ENCODE measurements around the gene APOE. TPM values are rescaled to one million over a fixed set of nuclear protein-coding genes. Genes with fewer than 3 reads are reported as not detected.
A peak's percentile ranks its signal among the peaks of the same experiment; 100 is the strongest.

APOE gene
- total and polyA plus RNA-seq, 2 of the 13 experiments (the other 11 are each of a cell fraction or from before 2014, with no cell fraction given): 1,328 to 1,470 TPM

DNA sequence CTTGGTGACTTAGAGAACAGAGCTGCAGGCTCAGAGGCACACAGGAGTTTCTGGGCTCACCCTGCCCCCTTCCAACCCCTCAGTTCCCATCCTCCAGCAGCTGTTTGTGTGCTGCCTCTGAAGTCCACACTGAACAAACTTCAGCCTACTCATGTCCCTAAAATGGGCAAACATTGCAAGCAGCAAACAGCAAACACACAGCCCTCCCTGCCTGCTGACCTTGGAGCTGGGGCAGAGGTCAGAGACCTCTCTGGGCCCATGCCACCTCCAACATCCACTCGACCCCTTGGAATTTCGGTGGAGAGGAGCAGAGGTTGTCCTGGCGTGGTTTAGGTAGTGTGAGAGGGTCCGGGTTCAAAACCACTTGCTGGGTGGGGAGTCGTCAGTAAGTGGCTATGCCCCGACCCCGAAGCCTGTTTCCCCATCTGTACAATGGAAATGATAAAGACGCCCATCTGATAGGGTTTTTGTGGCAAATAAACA, 18.7 kb downstream of the APOE start (continued):
- TF ChIP-seq, protein P1, sequence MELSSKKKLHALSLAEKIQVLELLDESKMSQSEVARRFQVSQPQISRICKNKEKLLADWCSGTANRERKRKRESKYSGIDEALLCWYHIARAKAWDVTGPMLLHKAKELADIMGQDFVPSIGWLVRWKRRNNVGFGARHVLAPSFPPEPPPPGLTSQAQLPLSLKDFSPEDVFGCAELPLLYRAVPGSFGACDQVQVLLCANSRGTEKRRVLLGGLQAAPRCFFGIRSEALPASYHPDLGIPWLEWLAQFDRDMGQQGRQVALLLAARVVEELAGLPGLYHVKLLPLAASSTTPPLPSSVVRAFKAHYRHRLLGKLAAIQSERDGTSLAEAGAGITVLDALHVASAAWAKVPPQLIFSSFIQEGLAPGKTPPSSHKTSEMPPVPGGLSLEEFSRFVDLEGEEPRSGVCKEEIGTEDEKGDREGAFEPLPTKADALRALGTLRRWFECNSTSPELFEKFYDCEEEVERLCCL (CRISPR knock-in tag; IDR thresholded peaks at IDR 0.05; ENCODE audit: borderline replicate concordance): 0 out of 2 replicates have a peak, but pooled peaks have one; percentile 32
- TF ChIP-seq NBN (conservative IDR thresholded peaks at IDR 0.05) (no peak), RORA (CRISPR knock-in tag; IDR thresholded peaks at IDR 0.05) (no peak), CBFB (CRISPR knock-in tag; IDR thresholded peaks at IDR 0.05) (peak; percentile 85), SKI (IDR thresholded peaks at IDR 0.05; ENCODE audit: partially characterized antibody) (peak; percentile 95), TAF15 (IDR thresholded peaks at IDR 0.05; ENCODE audit: low read depth, low read length, poor library complexity, severe bottlenecking) (no peak), SRSF9 (IDR thresholded peaks at IDR 0.05; ENCODE audit: borderline replicate concordance, insufficient read depth, low read depth, low read length, poor library complexity, severe bottlenecking) (no peak), PLRG1 (conservative IDR thresholded peaks at IDR 0.05) (no peak), ZNF644 (CRISPR knock-in tag; IDR thresholded peaks at IDR 0.05; ENCODE audit: low read depth) (peak; percentile 73; the same call in 1 of the 2 replicates), ETV6 (CRISPR knock-in tag; conservative IDR thresholded peaks at IDR 0.05) (peak; percentile 58), RAD21 (CRISPR knock-in tag; IDR thresholded peaks at IDR 0.05) (peak; percentile 76), CC2D1A (CRISPR knock-in tag; IDR thresholded peaks at IDR 0.05) (no peak), SAFB2 (CRISPR knock-in tag; IDR thresholded peaks at IDR 0.05; ENCODE audit: borderline replicate concordance, low read depth) (0 out of 2 replicates have a peak, but pooled peaks have one; percentile 41), ZNF530 (CRISPR knock-in tag; IDR thresholded peaks at IDR 0.05; ENCODE audit: low read depth) (no peak), ZNF136 (CRISPR knock-in tag; IDR thresholded peaks at IDR 0.05; ENCODE audit: low read depth) (peak; percentile 41; the same call in 1 of the 2 replicates), ZNF720 (CRISPR knock-in tag; IDR thresholded peaks at IDR 0.05) (no peak), CBX1 (IDR thresholded peaks at IDR 0.05; ENCODE audit: low read depth) (no peak)
- TF ChIP-seq, protein P2, sequence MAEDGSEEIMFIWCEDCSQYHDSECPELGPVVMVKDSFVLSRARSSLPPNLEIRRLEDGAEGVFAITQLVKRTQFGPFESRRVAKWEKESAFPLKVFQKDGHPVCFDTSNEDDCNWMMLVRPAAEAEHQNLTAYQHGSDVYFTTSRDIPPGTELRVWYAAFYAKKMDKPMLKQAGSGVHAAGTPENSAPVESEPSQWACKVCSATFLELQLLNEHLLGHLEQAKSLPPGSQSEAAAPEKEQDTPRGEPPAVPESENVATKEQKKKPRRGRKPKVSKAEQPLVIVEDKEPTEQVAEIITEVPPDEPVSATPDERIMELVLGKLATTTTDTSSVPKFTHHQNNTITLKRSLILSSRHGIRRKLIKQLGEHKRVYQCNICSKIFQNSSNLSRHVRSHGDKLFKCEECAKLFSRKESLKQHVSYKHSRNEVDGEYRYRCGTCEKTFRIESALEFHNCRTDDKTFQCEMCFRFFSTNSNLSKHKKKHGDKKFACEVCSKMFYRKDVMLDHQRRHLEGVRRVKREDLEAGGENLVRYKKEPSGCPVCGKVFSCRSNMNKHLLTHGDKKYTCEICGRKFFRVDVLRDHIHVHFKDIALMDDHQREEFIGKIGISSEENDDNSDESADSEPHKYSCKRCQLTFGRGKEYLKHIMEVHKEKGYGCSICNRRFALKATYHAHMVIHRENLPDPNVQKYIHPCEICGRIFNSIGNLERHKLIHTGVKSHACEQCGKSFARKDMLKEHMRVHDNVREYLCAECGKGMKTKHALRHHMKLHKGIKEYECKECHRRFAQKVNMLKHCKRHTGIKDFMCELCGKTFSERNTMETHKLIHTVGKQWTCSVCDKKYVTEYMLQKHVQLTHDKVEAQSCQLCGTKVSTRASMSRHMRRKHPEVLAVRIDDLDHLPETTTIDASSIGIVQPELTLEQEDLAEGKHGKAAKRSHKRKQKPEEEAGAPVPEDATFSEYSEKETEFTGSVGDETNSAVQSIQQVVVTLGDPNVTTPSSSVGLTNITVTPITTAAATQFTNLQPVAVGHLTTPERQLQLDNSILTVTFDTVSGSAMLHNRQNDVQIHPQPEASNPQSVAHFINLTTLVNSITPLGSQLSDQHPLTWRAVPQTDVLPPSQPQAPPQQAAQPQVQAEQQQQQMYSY (CRISPR knock-in tag; IDR thresholded peaks at IDR 0.05): no peak
- TF ChIP-seq, protein P3, sequence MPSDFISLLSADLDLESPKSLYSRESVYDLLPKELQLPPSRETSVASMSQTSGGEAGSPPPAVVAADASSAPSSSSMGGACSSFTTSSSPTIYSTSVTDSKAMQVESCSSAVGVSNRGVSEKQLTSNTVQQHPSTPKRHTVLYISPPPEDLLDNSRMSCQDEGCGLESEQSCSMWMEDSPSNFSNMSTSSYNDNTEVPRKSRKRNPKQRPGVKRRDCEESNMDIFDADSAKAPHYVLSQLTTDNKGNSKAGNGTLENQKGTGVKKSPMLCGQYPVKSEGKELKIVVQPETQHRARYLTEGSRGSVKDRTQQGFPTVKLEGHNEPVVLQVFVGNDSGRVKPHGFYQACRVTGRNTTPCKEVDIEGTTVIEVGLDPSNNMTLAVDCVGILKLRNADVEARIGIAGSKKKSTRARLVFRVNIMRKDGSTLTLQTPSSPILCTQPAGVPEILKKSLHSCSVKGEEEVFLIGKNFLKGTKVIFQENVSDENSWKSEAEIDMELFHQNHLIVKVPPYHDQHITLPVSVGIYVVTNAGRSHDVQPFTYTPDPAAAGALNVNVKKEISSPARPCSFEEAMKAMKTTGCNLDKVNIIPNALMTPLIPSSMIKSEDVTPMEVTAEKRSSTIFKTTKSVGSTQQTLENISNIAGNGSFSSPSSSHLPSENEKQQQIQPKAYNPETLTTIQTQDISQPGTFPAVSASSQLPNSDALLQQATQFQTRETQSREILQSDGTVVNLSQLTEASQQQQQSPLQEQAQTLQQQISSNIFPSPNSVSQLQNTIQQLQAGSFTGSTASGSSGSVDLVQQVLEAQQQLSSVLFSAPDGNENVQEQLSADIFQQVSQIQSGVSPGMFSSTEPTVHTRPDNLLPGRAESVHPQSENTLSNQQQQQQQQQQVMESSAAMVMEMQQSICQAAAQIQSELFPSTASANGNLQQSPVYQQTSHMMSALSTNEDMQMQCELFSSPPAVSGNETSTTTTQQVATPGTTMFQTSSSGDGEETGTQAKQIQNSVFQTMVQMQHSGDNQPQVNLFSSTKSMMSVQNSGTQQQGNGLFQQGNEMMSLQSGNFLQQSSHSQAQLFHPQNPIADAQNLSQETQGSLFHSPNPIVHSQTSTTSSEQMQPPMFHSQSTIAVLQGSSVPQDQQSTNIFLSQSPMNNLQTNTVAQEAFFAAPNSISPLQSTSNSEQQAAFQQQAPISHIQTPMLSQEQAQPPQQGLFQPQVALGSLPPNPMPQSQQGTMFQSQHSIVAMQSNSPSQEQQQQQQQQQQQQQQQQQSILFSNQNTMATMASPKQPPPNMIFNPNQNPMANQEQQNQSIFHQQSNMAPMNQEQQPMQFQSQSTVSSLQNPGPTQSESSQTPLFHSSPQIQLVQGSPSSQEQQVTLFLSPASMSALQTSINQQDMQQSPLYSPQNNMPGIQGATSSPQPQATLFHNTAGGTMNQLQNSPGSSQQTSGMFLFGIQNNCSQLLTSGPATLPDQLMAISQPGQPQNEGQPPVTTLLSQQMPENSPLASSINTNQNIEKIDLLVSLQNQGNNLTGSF (CRISPR knock-in tag; IDR thresholded peaks at IDR 0.05): peak; percentile 31; the same call in 1 of the 2 replicates
- TF ChIP-seq, protein P4, sequence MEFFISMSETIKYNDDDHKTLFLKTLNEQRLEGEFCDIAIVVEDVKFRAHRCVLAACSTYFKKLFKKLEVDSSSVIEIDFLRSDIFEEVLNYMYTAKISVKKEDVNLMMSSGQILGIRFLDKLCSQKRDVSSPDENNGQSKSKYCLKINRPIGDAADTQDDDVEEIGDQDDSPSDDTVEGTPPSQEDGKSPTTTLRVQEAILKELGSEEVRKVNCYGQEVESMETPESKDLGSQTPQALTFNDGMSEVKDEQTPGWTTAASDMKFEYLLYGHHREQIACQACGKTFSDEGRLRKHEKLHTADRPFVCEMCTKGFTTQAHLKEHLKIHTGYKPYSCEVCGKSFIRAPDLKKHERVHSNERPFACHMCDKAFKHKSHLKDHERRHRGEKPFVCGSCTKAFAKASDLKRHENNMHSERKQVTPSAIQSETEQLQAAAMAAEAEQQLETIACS (CRISPR knock-in tag; IDR thresholded peaks at IDR 0.05): no peak

All from HepG2 (cell line).